ENCODE results near the gene SLC22A23.

DNA sequence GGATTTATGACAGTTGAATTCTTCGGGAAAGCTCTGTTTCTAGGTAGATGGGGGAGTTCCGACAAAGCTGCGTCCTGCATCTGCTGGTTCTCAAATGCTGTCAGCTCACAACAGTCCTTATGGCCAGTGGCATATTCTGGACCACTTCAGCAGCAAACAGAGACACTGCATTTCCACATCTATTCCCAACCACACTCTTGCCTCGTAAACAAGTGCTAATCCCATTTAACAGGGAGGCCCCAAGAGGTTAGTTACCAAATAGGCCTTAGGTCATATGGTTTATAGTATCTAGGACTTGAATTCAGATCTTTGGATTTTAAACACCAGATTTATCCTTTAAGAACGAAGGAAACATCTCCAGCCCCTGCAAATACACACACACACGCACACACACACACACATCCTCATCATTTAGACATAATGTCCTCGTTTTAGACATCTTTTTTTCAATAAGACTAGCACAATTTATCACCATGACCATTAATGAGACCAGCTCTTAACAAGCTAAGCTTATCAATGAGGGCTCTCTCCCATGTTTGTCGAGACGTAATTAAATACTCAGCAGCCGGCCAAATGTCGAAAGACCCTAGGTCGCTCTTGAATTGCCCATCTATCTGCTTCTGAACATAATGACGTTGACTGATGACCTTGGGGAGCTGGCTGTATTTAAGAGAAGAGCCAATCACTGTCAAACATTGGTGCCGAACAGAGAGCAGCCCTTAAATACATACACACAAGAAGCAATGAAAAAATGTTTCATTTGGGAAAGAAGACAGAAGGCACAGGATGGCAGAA is 113.6 kb downstream of the SLC22A23 start:
- no peak for TF ChIP-seq GLI4 (tag by site-specific recombination; IDR thresholded peaks at IDR 0.05)
- TF ChIP-seq, protein P1, sequence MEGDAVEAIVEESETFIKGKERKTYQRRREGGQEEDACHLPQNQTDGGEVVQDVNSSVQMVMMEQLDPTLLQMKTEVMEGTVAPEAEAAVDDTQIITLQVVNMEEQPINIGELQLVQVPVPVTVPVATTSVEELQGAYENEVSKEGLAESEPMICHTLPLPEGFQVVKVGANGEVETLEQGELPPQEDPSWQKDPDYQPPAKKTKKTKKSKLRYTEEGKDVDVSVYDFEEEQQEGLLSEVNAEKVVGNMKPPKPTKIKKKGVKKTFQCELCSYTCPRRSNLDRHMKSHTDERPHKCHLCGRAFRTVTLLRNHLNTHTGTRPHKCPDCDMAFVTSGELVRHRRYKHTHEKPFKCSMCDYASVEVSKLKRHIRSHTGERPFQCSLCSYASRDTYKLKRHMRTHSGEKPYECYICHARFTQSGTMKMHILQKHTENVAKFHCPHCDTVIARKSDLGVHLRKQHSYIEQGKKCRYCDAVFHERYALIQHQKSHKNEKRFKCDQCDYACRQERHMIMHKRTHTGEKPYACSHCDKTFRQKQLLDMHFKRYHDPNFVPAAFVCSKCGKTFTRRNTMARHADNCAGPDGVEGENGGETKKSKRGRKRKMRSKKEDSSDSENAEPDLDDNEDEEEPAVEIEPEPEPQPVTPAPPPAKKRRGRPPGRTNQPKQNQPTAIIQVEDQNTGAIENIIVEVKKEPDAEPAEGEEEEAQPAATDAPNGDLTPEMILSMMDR (tag by site-specific recombination; IDR thresholded peaks at IDR 0.05), result no peak
- TF ChIP-seq BCL11A (tag by site-specific recombination; IDR thresholded peaks at IDR 0.05; ENCODE audit: low read depth), result no peak
- TF ChIP-seq ZNF701 (tag by site-specific recombination; IDR thresholded peaks at IDR 0.05), result no peak
- TF ChIP-seq ZNF658 (tag by site-specific recombination; IDR thresholded peaks at IDR 0.05), result no peak
- TF ChIP-seq ZFP41 (tag by site-specific recombination; IDR thresholded peaks at IDR 0.05; ENCODE audit: borderline replicate concordance), result no peak
- no peak for TF ChIP-seq YY2 (tag by site-specific recombination; IDR thresholded peaks at IDR 0.05)
- TF ChIP-seq ZNF514 (tag by site-specific recombination; IDR thresholded peaks at IDR 0.05), result no peak
- TF ChIP-seq, protein P2, sequence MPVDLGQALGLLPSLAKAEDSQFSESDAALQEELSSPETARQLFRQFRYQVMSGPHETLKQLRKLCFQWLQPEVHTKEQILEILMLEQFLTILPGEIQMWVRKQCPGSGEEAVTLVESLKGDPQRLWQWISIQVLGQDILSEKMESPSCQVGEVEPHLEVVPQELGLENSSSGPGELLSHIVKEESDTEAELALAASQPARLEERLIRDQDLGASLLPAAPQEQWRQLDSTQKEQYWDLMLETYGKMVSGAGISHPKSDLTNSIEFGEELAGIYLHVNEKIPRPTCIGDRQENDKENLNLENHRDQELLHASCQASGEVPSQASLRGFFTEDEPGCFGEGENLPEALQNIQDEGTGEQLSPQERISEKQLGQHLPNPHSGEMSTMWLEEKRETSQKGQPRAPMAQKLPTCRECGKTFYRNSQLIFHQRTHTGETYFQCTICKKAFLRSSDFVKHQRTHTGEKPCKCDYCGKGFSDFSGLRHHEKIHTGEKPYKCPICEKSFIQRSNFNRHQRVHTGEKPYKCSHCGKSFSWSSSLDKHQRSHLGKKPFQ (tag by site-specific recombination; IDR thresholded peaks at IDR 0.05), result no peak
- TF ChIP-seq TCF7L2 (IDR thresholded peaks at IDR 0.05; ENCODE audit: borderline replicate concordance, low read depth, low read length), result no peak
